GM19397 (cell line): ENCODE data around the gene FNDC1.

Source experiments
- ATAC-seq: cut with Tn5 transposase; IDR thresholded peaks from one replicate; pipeline ENCODE4 v1.9.1; 2021; ENCODE audit warnings: mild to moderate bottlenecking, moderate library complexity; ENCODE audit not compliant: unreplicated experiment

Gene FNDC1

DNA sequence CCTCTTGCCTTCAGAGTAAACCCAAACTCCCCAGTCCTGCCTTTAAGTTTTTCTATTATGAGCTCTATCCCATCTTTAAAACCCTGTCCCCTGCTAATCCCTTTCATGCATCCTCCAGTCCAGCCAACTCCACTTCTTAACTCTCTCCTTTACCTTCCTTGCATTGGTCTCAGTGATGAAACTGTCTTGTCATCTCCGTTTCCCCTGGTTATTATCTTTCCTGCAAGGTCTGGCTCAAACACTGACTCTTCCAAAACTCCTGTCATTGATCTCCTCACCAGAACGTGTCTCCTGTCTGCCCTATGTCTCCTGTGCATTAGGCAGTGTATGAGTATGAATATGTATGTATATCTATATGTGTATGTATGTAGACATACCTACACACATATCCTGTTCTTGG, 11.8 kb upstream of the FNDC1 start:
- no peak for ATAC-seq

DNA sequence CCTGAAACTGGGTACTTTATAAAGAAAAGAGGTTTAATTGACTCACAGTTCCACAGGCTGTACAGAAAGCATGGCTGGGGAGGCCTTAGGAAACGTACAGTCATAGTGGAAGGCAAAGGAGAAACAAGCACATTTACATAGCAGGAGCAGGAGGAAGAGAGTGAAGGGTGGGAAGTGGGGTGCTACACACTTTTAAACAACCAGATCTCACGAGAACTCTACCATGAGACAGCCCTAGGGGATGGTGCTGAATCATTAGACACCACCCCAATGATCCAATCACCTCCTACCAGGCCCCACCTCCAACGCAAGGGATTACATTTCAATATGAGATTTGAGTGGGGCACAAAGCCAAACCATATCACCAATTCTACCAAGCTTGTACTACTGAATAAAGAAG, 7.4 kb upstream of the FNDC1 start:
- ATAC-seq = no peak

DNA sequence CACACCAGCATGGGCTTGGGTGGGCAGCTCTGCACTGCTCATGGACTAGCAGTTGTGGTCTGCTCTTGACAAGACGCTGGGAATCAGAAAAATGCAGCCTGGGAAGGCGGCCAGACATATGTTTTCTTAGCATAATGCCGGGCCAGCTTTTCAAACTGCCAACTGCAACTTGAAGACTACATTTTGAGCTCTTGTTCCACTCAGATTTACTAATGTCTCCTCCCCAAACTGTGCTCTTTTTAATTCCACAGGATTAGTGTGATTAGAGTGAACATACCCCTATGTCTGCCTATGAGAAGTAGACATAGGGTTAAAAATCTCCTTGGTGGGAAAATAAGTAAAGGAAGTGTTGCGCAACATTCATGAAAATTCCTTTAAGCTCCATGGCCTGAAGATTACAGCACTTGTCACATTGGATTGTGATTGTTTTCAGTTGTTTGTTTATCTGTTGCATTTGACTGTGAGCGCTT, 5.3 kb upstream of the FNDC1 start:
- no peak for ATAC-seq

DNA sequence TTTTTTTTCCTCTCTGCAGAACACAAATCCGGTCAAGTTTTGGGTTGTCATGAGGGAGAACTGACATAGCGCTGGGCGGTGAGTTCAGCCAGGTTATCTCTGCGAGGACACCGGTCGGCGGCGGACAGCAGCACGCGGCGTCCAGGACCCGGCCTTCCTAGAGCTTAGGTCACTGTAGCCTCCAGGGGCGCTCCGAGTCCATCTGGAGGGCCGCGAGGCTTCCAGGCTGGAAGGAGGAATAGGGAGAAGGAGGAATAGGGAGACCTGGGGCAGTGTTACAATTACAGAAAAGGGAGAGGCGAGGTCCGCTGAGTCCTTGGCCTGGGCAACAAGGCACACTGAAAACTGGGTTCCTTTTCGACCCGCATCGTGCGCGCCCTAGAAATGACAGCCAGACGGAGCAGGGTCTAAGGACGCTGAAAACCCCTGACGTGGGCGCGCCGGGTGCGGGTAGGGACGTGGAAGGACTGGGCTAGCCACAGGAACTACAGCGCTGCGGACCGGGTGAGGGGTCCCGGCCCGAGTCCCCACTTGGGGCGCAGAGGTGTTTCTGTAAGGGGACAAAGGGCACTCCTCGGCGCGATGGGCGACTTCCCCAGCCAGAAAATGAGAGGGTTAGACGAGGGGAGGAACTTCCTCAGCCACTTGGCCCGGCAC, 536 bp upstream of the FNDC1 start:
- ATAC-seq = no peak

DNA sequence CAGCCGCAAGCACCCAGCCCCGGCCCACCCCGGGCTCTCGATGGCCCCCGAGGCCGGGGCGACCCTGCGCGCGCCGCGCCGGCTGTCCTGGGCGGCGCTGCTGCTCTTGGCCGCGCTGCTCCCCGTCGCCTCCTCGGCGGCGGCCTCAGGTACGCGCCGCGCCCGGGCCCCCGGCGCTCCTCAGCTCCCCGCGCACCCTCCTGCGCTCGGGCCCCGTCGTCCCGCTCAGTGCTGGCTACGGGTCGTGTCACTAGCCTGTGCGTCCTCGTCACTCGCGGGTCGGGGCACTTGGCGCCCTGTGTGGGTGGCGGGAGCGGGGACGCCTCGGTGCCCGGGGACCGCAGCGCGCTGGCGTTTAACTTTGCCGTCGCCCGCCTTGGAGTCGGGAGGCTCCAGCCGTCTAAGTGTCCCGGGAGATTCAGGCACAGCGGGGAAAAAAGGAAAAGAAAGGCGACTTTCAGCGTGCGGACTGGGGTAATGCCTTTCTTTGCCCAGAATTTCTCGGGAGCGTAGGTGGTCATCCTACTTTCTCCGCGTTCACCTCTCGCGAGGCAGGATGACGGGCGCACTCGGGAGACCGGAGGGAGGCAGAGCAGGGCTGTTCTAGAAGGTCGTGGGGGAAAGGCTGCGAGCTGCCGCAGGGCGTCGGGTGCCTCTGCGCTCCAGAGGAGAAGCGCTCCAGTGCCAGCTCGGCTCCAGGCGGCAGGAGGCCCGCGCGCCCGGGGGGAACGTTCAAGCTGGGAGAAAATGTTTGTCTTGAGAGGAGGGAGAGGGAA, 545 bp downstream of the FNDC1 start:
- ATAC-seq = no peak

DNA sequence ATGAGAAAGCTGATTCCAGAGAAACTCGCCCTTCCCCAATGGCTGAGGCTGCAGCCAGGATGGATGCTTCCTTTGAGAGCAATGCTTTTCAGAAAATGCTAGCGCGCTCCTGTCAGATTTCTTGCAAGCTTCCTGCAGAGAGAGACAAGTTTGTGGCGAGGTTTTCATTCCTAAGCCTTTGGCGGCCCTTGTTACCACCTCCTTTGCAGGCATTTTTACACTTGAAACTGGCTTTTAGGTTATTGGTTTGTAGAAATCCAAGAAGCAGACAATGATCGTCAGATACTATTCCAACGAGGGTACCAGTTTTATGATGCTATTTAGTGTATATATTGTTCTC, 1.1 kb downstream of the FNDC1 start:
- no peak for ATAC-seq

DNA sequence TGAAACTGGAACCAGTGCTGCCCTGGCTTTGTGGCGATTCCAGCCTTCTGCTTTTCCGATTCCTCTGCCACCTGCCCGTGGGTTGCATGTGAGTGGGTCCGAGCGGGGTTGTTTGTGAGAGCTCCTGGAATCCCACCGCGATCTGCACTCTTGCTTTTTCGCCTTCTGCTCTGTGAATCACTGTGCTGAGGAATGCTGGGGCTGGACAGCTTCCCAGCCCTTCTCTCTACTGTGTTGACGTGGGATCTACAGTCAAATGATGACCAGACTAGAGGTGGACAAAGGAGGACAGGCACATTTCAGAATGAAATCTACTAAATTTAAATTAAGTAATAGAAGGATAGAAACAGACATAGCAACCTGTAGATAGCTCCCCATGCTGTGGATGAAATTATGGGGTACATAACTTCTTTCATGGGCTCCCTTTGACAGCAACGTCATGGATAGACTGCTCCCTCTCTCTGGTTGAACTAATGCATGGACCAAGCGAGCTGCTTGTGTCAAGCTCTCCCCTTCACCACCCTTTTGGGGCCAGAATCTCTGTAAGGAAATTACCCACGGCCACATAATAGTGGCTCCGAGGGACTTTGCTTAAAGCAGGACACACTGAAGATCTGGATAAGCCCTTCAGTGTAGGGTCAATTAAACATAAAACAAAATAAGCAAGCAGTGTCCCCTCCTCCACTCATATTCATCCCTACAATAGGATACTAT, 2.0 kb downstream of the FNDC1 start:
- ATAC-seq = no peak

DNA sequence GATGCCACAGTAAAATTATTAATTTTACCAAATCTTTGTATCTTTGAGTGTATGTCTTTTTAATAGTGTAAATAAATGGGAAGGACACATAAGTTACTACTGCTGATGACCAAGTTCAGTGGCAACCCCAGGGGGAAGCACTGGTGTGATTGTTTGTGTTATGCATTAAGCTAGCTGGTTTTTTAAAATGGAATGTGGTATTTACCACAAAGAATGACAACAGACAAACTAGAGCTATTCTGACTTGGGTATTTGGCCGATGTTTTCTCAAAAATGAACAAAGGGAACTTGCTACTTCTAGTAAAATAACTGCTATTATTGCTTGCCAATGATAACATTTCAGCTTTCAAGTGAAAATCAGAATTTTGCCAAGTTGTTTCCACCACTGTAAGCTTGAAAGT, 2.9 kb downstream of the FNDC1 start:
- ATAC-seq = no peak

DNA sequence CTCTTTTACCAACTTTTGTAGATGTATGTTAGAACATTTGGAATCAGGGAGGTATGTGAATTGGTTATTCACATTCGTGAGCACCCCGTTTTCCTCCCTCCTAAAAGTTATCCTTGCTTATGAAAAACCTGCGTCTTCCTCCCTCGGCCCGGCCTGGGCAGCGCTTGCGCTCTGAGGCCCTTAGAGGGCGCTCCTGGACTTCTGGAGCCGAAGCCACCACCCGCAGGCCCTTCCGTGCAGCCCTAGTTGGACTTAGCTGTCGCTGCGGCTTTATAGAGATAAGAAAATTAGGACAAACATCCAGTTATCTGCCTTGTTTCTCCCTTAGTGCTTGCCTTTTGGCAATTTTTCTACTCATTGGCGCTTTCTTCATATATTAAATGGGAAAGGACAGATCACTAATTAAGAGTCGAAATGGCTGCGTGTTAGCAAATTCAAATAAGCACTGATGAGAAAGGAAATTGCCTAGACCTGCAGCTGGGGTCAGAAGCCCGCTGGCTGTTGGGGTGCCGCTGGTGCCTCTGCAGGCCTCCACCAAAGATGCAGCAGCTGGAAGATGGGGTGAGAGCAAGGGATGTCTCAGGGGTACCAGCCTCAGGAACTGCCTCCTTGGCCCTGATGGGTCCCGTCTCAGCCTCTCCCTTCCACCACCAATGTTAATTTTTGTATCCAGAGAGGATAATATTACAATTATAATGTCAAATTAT, 5.2 kb downstream of the FNDC1 start:
- ATAC-seq = peak; percentile 80

DNA sequence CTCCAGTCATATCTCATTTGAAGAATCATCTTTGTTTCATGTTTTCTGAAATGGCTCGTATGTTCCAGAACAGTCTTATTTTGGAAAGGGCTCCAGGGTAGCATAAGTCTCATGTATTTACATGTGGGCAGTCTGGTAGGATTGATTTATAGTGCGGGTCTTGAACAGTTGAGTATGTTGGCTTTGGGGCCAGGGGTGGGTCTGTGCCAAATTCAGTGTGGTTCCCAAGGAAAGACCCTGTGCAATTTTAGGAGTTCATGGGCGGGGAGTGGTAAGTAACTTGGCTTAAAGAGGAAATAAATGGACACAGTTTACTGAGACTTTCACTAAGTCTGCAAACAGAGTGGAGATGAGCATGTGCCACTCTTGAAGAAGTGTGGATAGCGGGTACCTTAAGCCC, 7.7 kb downstream of the FNDC1 start:
- ATAC-seq = no peak

DNA sequence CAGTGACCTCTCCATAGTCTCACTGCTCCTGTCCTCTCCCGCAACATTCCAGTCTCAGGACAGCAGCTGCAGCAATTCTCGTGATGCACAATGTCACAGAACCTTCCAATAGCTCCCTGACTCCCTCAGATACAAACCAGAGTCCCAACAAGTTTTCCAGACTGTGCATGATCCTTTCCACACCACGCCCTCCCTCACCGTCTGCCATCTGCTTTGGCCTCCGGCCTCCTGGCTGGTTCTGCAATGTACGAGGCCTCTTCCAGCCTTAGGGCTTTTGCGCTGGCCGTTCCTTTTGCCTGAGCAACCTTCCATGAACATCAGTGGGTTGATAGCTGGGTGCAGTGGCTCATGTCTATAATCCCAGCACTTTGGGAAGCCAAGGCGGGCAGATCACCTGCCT, 9.6 kb downstream of the FNDC1 start:
- ATAC-seq = no peak

DNA sequence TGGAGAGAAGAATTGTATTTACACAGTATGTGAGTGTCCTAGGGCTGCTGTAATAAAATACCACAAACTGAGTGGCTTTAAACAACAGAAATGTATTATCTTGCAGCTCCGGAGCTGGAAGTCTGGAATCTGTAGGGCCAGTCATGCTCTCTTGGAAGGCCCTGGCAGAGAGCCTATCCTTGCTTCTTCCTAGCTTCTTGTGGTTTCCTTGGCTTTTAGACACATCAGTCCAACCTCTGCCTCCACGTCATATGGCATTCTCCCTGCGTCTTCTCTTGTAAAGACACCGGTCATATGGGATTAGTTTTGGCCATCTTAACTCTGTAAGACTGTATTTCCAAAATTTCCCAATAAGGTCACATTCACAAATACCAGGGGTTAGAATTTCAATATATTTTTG, 10.8 kb downstream of the FNDC1 start:
- ATAC-seq = no peak

DNA sequence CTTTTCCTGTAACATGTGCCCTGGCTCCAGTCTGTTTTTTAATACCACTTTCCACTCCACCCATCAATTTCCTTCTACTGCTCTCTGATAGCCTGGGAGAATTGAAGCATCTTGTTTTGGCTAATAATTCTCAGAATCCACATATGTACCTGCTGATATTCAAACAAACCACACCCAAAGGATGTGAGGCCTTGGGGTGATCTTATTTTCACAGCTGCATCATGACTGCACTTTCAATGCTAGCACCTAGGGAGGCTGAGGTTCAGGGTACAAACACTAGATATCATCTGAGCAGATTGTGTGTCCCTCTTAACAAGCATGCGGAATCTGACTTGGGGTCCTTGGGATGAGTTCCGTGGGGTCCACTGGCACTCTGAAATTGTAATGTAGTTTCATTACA, 12.7 kb downstream of the FNDC1 start:
- ATAC-seq = no peak

DNA sequence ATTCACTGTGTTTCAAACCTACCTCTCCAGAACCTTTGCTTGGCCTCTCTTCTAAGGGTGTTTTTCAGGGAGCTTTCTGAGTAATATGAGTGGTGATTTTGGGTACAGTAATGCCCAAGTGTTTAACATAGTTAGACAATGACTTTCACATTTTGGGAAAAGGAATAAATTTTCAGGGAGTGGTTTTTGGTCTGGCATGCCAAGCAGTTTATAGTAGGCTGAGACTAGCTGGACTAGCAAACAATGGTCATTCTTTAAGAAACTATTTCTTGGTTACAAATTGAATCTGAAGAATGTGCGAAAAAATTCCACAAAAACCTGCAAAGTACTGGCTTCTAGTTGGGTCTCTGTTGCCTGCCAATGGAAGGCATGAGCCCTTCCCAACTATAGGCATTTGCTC, 15.4 kb downstream of the FNDC1 start:
- no peak for ATAC-seq

DNA sequence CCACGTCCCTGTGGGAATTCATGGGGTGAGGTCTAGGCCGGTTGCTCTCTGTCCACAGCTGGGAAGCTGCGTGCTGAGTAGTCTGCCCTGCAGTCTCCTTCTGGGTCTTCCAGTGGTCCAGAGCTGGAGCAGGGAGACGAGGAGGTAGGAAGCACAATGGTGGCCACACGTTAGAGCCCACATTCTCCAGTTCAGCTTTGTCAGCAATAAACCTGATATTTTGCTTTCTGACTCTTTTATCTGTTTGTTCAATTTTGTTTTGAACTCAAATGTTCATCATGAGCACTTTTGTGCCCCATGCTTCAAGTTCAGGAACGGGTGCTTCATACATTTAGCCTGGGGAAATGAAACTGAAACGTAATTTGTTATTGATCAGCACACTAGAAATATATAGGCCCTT, 21.3 kb downstream of the FNDC1 start:
- ATAC-seq = no peak

DNA sequence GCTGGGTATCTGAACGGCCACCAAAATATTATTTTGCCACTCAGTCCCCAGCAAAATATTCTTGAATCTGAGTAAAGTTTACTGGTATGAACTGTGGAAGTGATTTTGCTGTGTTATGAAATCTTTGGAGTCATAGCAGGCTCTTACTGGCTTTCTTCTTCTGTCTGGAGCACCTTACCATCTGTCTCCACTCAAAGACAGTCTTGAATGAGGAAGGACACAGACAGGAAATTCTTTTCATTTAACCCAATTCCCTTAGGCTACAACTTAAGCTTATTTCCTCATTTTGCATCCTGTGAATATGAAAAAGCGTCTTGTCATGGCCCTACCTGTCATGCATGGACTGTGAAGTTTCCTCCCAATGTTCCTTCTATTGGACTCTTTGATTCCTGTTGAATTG, 24.7 kb downstream of the FNDC1 start:
- no peak for ATAC-seq

DNA sequence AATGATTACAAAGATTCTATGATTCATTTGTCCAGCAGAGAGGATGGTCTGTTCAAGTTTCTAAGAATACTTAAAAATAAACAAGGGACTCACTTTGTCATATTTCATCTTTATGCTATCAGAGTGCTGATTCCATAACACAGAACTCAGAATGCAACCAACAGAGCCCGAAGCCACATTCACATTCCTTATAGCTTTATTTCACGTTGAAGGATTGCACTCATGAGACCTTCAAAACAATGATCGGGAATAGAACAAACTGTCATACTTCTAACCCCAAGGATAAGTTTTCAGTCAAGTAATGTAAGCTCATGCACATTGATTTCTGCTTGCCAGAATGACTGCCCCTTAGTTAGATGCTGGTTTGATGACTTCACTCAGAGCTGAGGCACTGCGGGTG, 25.2 kb downstream of the FNDC1 start:
- no peak for ATAC-seq

DNA sequence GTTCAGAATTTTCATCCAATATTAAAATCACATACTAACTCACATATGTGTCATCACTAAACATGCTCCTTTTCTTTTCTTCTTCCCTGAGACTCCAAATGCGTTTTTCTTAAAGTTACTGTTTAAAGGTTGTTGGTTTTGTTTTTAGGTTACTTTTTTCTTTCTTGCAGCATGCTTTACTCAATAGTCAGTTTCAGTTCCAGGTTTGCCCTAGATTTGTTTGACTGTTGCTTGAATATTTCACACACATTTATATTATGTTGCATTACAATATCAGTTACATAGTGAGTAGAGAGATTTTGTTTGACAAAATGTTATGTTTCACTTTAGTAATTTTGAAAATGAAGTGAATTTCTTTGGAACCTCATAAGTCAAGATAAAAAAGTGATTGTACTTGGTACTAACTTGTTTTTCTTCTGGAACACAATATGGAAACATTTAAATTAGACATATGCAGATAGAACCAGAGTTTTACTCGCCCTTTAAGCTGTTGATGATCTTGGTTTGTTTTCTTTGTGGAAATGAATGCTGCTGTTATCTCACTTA, 27.3 kb downstream of the FNDC1 start:
- no peak for ATAC-seq

DNA sequence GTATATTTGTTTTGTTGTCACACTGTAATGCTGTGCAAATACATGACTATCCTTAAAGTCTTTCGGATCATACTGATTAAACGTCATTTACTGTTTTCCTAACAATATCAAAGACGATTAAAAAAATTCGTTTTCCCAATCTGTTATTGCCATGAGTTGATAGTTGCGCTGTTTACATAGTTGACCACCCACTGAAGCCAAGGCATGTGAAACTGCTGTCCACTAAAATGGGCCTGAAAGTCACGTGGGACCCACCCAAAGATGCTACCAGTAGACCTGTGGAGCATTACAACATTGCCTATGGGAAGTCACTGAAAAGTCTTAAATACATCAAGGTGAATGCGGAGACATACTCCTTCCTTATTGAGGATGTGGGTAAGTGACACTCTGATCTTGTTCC, 28.1 kb downstream of the FNDC1 start:
- ATAC-seq = no peak

DNA sequence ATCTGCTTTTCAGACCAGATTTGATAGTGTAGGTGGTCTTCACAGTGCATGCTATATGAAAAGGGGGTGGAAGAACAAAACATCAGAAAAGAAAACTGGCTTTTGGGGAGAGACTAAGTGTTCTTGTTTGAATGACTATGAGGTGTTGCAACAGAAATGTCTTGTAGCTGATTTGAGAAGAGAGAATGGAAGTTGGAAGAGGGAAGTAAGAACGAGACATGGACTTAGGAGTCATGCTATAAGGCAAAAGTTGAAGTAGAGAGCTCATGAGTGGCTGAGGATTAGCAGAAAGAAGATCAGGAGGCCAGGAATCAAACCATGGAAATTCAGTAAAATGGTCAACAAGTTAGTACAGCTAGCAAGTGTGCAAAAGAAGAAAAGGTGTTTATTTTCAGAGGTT, 32.1 kb downstream of the FNDC1 start:
- ATAC-seq = no peak

DNA sequence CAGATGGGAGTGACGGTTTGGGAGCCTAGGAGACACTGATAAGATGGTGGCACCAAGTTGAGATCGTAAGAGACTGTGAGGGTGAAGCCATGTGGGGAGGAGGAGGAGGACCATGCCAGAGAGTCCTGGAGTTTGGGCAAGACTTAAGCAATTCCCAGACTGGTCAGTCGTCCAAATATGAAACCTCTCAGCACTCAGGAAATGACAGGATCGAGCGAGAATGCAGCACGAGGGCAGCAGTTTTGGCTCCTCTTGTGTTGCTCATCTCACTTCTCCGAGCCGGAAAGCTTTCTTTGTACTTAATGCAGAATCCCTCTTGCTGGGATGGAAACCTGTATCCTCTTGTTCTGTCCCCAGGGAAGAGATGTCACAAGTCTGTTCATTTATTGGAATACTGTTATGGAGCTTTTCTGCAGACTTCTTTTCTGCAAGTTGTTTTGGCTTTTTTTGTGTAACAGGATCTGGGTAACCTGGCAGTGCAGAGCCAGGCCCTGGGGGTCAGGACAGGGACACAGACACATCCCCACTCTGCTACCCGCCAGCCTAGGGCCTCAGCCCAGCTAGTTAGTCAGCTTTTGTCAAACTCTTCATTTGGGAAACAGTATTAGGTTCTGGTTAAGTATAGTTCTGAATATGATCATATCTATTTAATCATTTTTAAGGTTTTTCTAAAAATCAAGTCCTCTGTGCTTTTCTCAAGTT, 34.3 kb downstream of the FNDC1 start:
- ATAC-seq = no peak
